RPMI8226 (cell line): ENCODE results near the gene RNF114.
A peak's percentile ranks its signal among the peaks of the same experiment; 100 is the strongest.
"Not testable (repeated sequence)": the region's sequence is repeated elsewhere in the genome, so short reads cannot be mapped to it uniquely, and the experiment has no call there.

Experiments
- DNase-seq: peaks from one replicate; pipeline ENCODE4 v3.0.0-alpha.2; 2015

The RNF114 gene

GRCh38 chr20:49987015-49987867 is 51.0 kb downstream of the RNF114 start:
- no peak for DNase-seq

GRCh38 chr20:49987868-49988690 is 51.9 kb downstream of the RNF114 start:
- DNase-seq, result no peak

GRCh38 chr20:49989234-49990065 is 53.3 kb downstream of the RNF114 start:
- no peak for DNase-seq

GRCh38 chr20:49990271-49990720 is 54.1 kb downstream of the RNF114 start:
- no peak for DNase-seq

- DNase-seq, result peak; percentile 42
Observed at GRCh38 chr20:49993301-49993751, 57.1 kb downstream of the RNF114 start.

DNA sequence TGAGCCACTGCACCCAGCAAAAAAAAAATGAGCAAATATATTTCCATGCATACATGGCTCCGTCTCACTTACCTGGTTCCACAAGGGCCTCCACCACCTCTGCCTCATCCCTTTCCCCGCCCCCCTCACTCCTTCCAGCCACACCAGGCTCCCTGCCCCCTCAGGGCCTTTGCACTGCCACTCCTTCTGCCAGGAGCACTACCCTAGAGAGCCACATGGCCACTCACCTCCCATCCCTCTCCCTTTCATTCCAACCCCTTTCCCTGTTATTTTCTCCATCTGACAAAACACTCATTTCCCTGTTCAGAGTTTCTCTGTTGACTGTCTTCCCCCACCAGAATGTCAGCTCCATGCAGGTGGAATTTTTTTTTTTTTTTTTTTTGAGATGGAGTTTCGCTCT is 59.4 kb downstream of the RNF114 start:
- DNase-seq, result no peak

DNA sequence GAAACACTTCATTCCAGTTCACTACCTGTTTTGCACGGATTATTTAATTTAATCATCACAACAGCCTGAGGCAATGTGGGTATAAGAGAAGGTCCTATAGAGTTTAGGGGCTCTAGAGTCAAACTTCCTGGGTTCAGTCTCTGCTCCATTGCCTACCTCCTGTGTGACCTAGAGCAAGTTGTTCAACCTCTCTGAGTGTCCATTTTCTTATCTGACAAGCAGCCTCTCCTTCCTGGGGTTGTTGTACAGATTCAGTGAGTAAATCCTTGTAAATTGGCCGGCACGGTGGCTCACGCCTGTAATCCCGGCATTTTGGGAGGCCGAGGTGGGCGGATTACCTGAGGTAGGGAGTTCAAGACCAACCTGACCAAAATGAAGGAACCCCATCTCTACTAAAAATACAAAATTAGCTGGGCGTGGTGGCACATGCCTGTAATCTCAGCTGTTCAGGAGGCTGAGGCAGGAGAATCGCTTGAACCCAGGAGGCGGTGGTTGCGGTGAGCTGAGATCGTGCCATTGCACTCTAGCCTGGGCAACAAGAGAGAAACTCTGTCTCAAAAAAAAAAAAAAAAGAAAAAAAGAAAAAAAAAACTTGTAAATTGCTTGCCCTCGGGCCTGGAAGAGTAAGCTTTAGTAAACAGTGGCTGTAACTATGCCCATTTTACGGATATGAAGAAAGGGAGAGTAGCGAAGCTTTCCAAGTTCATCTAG is 62.4 kb downstream of the RNF114 start:
- not testable (repeated sequence) for DNase-seq

- DNase-seq, result no peak
Observed at GRCh38 chr20:49999329-49999728, 63.1 kb downstream of the RNF114 start.

DNA sequence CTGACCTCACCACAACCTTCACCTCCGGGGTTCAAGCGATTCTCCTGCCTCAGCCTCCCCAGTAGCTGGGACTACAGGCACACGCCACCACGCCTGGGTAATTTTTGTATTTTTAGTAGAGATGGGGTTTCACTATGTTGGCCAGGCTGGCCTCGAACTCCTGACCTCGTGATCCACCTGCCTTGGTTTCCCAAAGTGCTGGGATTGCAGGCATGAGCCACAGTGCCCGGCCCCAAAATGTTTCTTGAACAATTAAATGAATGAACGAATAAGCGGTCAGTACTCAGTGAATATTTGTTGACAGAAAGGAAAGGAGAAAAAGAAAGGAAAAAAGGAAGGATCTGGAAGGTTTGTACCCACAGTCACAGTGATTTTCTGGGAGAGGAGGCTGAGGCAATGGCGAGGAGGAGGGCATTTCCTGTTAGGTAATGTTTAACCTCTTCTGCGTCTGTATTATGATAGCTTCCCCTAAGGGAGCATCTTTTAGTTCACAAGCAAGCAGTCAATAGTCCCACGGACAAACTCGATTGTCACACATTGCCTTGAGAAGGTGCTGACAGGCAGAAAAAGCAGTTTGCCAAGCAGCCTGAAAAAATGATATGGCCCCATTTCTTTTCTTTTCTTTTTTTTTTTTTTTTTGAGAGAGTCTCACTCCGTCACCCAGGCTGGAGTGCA is 64.5 kb downstream of the RNF114 start:
- DNase-seq, result not testable (repeated sequence)

GRCh38 chr20:50001784-50002311 is 65.7 kb downstream of the RNF114 start:
- no peak for DNase-seq

- DNase-seq, result no peak
Observed at GRCh38 chr20:50003253-50003656, 67.1 kb downstream of the RNF114 start.
